HL-60/S4 treated with phorbol 12-myristate 13-acetate at 8.2 ng/mL for 4 days and 3 days (cell line): Measurements from ENCODE around the gene NPAS1.

Experiments
- in situ Hi-C: fragments of 300-500 bp; cut with MboI; formaldehyde crosslinking; loops from 2 replicates; pipeline ENCODE4 v1.15.0; 2022; ENCODE audit warnings: low sequenced_read_pairs

The NPAS1 gene

DNA sequence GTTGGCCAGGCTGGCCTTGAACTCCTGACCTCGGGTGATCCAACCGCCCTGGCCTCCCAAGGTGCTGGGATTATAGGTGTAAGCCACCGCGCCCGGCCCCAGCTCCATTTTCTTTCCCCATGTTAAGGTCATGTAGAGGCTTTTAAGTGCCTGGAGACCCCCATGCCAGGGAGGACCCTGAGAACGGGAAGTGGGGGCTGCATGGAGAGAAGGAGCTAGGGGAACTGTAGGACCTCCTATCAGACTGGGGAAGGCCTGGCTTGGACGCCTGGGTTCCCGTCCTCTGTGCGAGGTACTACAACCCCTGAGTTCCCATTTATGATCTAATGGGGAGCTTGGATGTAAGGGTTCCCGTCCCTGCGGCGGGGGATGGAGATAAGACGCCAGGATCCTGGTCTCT is 714 bp upstream of the NPAS1 start:
- in situ Hi-C loops: no loop called here

DNA sequence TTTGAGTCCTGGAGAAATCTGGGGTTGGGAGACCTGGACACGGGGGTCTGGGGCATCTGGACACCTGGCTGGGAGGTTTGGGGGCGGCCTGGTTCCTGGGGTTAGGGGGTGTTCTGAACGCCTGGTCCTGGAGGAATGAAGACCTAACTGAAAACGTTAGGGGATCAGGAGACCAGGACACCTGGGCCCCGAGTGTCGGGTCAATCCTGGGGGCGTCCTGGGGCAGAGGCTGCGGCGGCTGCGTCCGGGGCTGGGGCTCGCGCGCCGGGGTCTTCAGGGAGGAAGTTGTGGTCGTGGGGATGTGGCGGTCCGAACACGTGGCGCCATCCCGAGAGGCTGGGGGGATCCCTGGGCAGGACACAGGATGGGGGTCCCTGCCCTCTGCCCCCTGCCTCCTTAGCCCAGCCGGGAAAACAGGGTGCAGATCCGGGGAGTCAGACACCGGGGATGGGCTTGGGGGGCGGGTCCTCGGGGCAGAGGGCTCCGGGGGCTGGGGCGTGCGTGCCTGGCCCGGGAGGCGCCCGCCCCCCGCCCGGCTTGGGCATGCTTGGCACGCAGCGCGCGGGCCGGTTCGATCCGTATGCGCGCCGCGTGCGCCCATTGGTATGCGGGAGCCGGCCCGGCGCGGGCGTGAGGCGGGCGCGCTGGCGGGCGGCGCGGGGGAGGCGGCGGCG is 632 bp downstream of the NPAS1 start:
- in situ Hi-C loops: no loop called here

DNA sequence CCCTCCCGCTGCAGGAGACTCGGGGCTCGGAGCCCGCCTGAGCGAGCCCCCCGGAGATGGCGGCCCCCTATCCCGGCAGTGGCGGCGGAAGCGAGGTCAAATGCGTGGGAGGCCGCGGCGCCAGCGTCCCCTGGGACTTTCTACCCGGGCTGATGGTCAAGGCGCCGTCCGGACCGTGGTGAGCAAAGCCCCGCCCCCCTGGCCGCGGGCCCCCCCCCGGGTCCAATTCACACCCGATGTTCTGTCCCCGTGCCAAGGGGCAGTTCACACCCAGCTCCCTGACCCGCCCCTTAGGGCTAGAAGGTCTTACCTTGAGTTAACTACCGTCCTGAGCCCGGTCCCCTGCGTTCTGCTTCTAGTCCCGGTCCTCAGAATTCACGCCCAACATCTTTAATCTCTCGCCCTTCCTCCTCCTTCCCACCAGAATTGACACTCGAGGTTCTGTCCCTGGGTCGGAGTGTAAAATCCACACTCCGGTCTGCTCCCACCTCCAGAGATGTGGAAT is 1.4 kb downstream of the NPAS1 start:
- in situ Hi-C loops: no loop called here

DNA sequence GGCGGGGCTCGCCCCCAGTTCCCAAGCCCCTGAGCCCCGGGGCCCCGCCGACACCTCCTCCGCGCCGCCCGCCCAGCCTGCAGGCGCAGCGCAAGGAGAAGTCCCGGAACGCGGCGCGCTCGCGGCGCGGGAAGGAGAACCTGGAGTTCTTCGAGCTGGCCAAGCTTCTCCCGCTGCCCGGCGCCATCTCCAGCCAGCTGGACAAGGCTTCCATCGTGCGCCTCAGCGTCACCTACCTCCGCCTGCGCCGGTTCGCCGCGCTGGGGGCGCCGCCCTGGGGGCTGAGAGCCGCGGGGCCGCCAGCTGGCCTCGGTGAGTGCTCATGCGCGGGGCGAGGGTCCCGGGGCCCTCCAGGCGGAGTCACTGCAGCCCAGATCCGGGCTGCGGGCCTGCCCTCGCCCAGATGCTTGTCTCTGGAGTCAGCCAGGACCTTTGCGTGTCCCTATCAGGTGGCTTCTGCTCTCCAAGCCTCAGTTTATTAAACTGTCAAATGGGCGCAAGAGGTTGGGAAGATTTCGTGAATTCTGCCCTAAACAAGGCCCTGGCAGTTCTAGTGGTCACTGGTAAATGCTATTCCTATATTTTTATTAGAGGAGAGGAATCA is 2.0 kb downstream of the NPAS1 start:
- in situ Hi-C loops: no loop called here

GRCh38 chr19:47022140-47022536 is 2.5 kb downstream of the NPAS1 start:
- in situ Hi-C loops: no loop called here

GRCh38 chr19:47022541-47023447 is 3.2 kb downstream of the NPAS1 start:
- in situ Hi-C loops: no loop called here

GRCh38 chr19:47023448-47023794 is 3.8 kb downstream of the NPAS1 start:
- in situ Hi-C loops: no loop called here

DNA sequence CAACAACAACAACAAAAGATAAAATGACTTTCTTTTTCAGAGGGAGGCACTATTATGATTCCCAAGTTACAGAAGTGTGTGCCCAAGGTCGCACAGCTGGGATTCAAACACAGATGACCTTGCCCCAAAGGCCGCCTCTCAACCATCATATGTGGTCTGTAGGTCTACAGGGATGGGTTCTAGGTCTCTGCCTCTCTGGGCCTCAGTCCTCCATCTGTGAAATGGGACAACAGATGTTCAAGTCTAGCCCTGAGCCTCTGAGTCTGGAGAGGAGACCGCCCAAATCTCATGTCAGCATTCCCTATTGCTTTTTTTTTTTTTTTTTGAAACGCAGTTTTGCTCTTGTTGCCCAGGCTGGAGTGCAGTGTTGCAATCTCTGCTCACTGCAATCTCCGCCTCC is 4.9 kb downstream of the NPAS1 start:
- in situ Hi-C loops: no loop called here

- in situ Hi-C loops: no loop called here
Observed at GRCh38 chr19:47026156-47026555, 6.5 kb downstream of the NPAS1 start.

DNA sequence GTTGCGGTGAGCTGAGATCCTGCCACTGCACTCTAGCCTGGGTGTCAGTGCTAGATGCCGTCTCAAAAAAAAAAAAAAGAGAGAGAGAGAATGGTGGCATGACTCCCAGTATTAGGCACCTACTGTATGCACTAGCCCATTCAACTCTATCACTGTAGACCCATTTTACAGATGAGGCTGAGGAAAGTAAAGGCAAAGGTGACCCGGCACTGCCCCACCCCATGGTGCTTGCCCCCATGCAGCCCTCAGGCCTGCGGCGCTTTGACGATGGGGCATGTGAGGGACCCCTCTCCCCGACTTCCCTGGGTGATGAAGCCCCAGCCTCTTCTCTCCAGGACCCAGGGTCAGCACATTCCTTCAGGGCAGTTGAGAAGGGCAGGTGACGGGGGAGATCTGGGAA is 7.3 kb downstream of the NPAS1 start:
- in situ Hi-C loops: no loop called here

GRCh38 chr19:47027586-47028088 is 8.0 kb downstream of the NPAS1 start:
- in situ Hi-C loops: no loop called here

DNA sequence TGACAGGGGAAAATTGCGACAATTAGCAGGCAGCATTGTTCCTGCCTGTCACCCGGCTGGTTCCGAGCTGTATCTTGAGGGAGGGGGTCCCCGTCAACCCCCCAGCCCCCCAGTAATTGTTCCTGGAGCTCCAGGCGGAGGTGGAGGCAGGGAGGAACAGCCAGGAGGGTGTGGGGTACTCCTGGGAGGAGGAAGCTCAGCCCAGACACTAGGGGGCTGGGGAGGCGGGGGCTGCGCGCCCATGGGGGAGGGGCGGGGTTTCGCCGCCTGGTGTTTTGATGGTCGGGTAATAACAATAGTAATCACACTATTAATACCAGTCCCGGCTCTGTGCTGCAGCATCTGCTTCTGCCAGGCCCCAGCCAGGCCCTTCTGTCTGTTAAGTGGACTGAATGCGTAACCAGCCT is 8.6 kb downstream of the NPAS1 start:
- in situ Hi-C loops: no loop called here

GRCh38 chr19:47032171-47032811 is 12.7 kb downstream of the NPAS1 start:
- in situ Hi-C loops: no loop called here

DNA sequence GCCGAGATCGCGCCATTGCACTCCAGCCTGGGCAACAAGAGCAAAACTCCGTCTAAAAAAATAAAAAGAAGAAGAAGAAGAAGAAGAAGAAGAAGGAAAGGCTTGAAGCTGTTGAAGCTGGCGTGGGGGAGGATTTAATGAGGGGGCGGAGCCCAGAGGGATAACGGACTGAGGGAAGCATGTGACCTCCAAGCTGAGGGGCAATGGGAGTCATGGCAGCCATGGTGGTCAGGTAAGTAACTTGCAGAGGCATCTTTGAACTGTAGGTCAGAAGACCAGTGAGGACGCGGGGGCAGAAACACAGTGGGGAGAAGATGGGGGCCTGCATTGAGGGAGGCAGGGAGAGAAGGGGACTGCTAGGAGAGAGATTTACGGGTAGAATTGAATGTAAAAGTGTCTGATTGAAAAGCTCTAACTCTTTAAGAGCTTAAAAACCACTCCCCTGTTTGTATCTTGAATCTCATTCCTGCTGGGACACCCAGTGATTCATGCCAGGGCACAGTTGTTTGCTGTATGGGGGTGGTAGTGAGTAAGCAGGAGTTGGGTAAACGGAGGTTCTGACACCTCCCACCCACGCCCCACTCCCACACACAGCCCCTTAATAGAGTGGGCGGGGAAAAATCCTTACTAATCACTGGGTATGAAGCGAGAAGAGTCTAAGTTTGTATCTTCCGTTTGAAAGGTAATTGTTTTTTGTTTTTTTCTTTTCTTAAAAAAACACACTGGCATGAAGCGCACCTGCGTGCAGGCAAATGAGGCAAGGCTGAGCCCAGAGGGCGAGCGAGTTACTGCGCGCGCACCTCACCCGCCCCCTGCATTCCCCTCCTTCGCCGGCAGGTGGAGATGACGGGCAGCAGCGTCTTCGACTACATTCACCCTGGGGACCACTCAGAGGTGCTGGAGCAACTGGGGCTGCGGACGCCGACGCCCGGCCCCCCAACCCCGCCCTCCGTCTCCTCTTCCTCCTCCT is 15.8 kb downstream of the NPAS1 start:
- in situ Hi-C loops: no loop called here

GRCh38 chr19:47036097-47036651 is 16.5 kb downstream of the NPAS1 start:
- in situ Hi-C loops: no loop called here

DNA sequence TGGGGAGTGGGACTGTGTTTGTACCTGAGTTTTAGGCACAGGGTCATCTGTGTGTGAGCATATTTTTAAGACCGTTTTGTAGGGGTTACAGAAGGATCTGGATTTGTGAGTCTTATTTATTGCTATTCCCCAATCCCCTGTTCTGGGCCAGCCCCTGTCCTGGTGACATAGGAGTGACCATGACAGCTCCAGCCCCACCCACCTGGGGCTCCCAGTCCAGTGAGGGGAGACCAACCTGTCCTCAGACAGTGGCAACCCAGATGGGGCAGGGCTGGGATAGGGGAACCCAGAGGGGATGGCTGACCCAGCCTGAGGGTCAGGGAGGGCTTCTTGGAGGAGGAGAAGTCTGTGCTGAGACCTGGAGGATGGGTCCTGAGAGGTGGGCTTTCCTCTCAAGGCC is 18.1 kb downstream of the NPAS1 start:
- in situ Hi-C loops: no loop called here

GRCh38 chr19:47039239-47039874 is 19.7 kb downstream of the NPAS1 start:
- in situ Hi-C loops: no loop called here

DNA sequence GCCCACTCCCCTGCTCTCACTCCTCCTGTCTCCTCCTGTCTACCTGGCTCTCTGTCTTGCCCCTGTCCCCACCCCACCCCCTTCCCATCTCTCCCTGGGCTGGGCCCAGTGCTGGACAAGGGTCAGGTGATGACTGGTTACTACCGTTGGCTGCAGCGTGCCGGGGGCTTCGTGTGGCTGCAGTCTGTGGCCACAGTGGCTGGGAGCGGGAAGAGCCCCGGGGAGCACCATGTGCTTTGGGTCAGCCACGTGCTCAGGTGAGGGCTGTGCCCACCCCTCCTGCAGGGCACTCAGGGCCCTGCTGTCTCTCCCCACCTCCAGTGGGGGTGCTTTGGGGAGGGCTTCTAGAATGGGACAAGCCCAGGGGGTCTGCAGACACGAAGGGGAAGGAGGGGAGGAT is 21.2 kb downstream of the NPAS1 start:
- in situ Hi-C loops: no loop called here
